Left lung (tissue), 10 donors: ENCODE data around the gene E2F1. TPM values are rescaled to one million over a fixed set of nuclear protein-coding genes. Genes with fewer than 3 reads are reported as not detected.

ENCODE experiments used
- ATAC-seq: fragments of 200-7000 bp; cut with Tn5 transposase; one replicate; pipeline ENCODE4 v1.9.1; 2020; ENCODE audit warnings: moderate library complexity
- DNase-seq, 4 donors: peaks; one replicate each; pipeline ENCODE4 v3.0.0-alpha.2; 2013 to 2020
- H3K27ac ChIP-seq, 2 donors: fragments of 200-600 bp; sonication (generic) in 1 of 2; one replicate each; pipeline versions ENCODE4 v1.5.0 to v1.8.0; 2020 to 2021
- H3K27me3 ChIP-seq, 2 donors: fragments of 200-600 bp; sonication (generic) in 1 of 2; one replicate each; pipeline versions ENCODE4 v1.5.0 to v1.8.0; 2020 to 2021
- H3K36me3 ChIP-seq, 2 donors: fragments of 200-600 bp; sonication (generic) in 1 of 2; one replicate each; pipeline versions ENCODE4 v1.5.0 to v1.8.0; 2020 to 2021
- H3K4me1 ChIP-seq, 2 donors: fragments of 200-600 bp; one replicate each; pipeline ENCODE4 v1.8.0; 2021
- H3K4me3 ChIP-seq, 2 donors: fragments of 200-600 bp; sonication (generic) in 1 of 2; one replicate each; pipeline versions ENCODE4 v1.5.0 to v1.8.0; 2020 to 2021; ENCODE audit warnings: mild to moderate bottlenecking in 1 of 2
- H3K9me3 ChIP-seq, 2 donors: fragments of 200-600 bp; sonication (generic) in 1 of 2; one replicate each; pipeline versions ENCODE4 v1.5.0 to v1.8.0; 2020 to 2021
- CTCF ChIP-seq, 2 donors: fragments of 200-600 bp; sonication (generic) in 1 of 2; IDR thresholded peaks; one replicate each; pipeline versions ENCODE4 v1.5.0 to v1.8.0; 2021; ENCODE audit warnings: antibody characterized with exemption in 2 of 2
- intact Hi-C, 2 donors: fragments of 100-400 bp; cut with DNase I; formaldehyde crosslinking; loops; one replicate each; pipeline versions ENCODE4 v1.11.2 to v1.14.2; 2022
- polyA plus RNA-seq, 6 donors: library from polyadenylated mRNA; unstranded; fragments of 120-200 nt; gene quantifications; one replicate each; pipeline ENCODE4 v1.2.1, GENCODE V29; 2013; ENCODE audit not compliant: insufficient read length in 6 of 6
- total RNA-seq, 2 donors: library from RNA; stranded (reverse); fragmentation: NEBNext Ultra II Directional; extraction: Animal tissue kit (Norgen Biotek cat#: 25700); gene quantifications; one replicate each; pipeline ENCODE4 v1.2.1, GENCODE V29; 2021
- donor health status: DM: no; HTN: yes; CAD: no.
- donor health status: DM: no; HTN: no; CAD: no.

E2F1 gene
- total and polyA plus RNA-seq, 8 donors: 12.2 to 23.6 (median 16.4) TPM

GRCh38 chr20:33675136-33675959 is 10.8 kb downstream of the E2F1 start:
- peak overlapping the region; percentile 72 to 88 for H3K27ac ChIP-seq
- no peaks in the 10 kb centered on the region for H3K9me3 ChIP-seq
- H3K4me1 ChIP-seq: peaks cover 8 to 40% of the 10 kb centered on the region in 2 donors
- no peaks in the 10 kb centered on the region for H3K27me3 ChIP-seq
- intact Hi-C loops: no loop called here
- ATAC-seq (peak; percentile 9), DNase-seq (peak in 1 of 4 donors; percentile 31)
- H3K4me3 ChIP-seq: peak overlapping the region in 1 of 2 donors; percentile 62
- H3K36me3 ChIP-seq: peaks cover 0 to 7% of the 10 kb centered on the region in 2 donors
- no peak for TF ChIP-seq CTCF (IDR thresholded peaks at IDR 0.05)

GRCh38 chr20:33674294-33675135 is 11.7 kb downstream of the E2F1 start, which contains the start of gene NECAB3:
NECAB3 (minus strand) TSS chr20:33674428; CDS start chr20:33674352, 76 bp downstream.
- Histone ChIP-seq H3K27ac (peak within 1 kb of the TSS; percentile 72 to 88), H3K4me3 (peak within 1 kb of the TSS; percentile 57 to 62), H3K9me3 (no peaks in the 10 kb centered on the region), H3K36me3 (peaks cover 0 to 11% of the 10 kb centered on the region in 2 donors), H3K27me3 (no peaks in the 10 kb centered on the region), H3K4me1 (peaks cover 8 to 40% of the 10 kb centered on the region in 2 donors)
- peak; percentile 87 for ATAC-seq
- peak in 3 of 4 donors; percentile 83 to 97 (median 84) for DNase-seq
- TF ChIP-seq CTCF (IDR thresholded peaks at IDR 0.05): no peak
- intact Hi-C loops: no loop called here

GRCh38 chr20:33673410-33674293 is 12.5 kb downstream of the E2F1 start:
- peak overlapping the region; percentile 57 to 62 for H3K4me3 ChIP-seq
- intact Hi-C loops: no loop called here
- peak; percentile 3 for ATAC-seq
- H3K4me1 ChIP-seq: peaks cover 8 to 40% of the 10 kb centered on the region in 2 donors
- DNase-seq: peak in 1 of 4 donors; percentile 63
- H3K36me3 ChIP-seq: peaks cover 0 to 11% of the 10 kb centered on the region in 2 donors
- H3K27me3 ChIP-seq: no peaks in the 10 kb centered on the region
- peak overlapping the region; percentile 72 to 88 for H3K27ac ChIP-seq
- no peaks in the 10 kb centered on the region for H3K9me3 ChIP-seq
- no peak for TF ChIP-seq CTCF (IDR thresholded peaks at IDR 0.05)

- H3K9me3 ChIP-seq: no peaks in the 10 kb centered on the region
- no peaks in the 10 kb centered on the region for H3K27me3 ChIP-seq
- intact Hi-C loops: no loop called here
- peak overlapping the region; percentile 57 to 62 for H3K4me3 ChIP-seq
- ATAC-seq: no peak
- peaks cover 0 to 11% of the 10 kb centered on the region in 2 donors for H3K36me3 ChIP-seq
- TF ChIP-seq CTCF (IDR thresholded peaks at IDR 0.05): no peak
- DNase-seq: peak in 1 of 4 donors; percentile 34
- no peak overlapping the region for H3K27ac ChIP-seq
- peaks cover 10 to 44% of the 10 kb centered on the region in 2 donors for H3K4me1 ChIP-seq
Observed at GRCh38 chr20:33673114-33673409, 13.1 kb downstream of the E2F1 start.
